Endothelial cell of umbilical vein (primary cell): ENCODE data around the gene IDNK. TPM values are rescaled to one million over a fixed set of nuclear protein-coding genes. Genes with fewer than 3 reads are reported as not detected.

Source experiments
- BruUV-seq: library from RNA; stranded (reverse); fragments of 400-500 nt; replicated peaks from 2 replicates; lab custom pipeline; 2021; lab: Mats Ljungman, UMichigan
- CTCF ChIA-PET: fragments of 300-600, 350-600 bp; sonication (Branson Sonifier 250); formaldehyde crosslinking; loops from one replicate; lab custom pipeline; 2021; ENCODE audit warnings: antibody characterized with exemption, inconsistent platforms; lab: Charles Lee
- POLR2A ChIA-PET: fragments of 300-600, 350-600 bp; sonication (Branson Sonifier 250); formaldehyde crosslinking; loops from one replicate; lab custom pipeline; 2021; ENCODE audit warnings: antibody characterized with exemption, inconsistent platforms; lab: Charles Lee
- DNase-seq: peaks from one replicate; pipeline ENCODE4 v3.0.0-alpha.2; 2011; ENCODE audit warnings: low read depth, low spot score
- FAIRE-seq: peaks from 2 replicates; lab custom pipeline; 2011; peaks lifted over from hg19 to GRCh38; lab: Jason Lieb, UNC
- H2AFZ ChIP-seq: 2 replicates; pipeline ENCODE4 v1.6.0; 2012; ENCODE audit warnings: low read depth, low read length, control low read depth, inconsistent platforms
- H3K27ac ChIP-seq: 2 replicates; pipeline ENCODE4 v1.5.1; 2011; ENCODE audit warnings: low read depth, mild to moderate bottlenecking, control low read depth, low read length, moderate library complexity; ENCODE audit not compliant: insufficient read depth
- H3K27me3 ChIP-seq, 2 experiments: 2 replicates each; pipeline versions ENCODE4 v1.6.0 to v1.6.1; 2011; ENCODE audit warnings: low read length in 2 of 2, mixed read lengths in 1 of 2; ENCODE audit not compliant: control insufficient read depth in 2 of 2, insufficient read depth in 2 of 2
- H3K36me3 ChIP-seq, 2 experiments: 2 replicates in 1 of 2; 3 replicates in 1 of 2; pipeline ENCODE4 v1.5.1; 2011; ENCODE audit warnings: low read length in 2 of 2, mild to moderate bottlenecking in 1 of 2, moderate library complexity in 1 of 2; ENCODE audit not compliant: control insufficient read depth in 2 of 2, insufficient read depth in 2 of 2; ENCODE audit errors: extremely low read depth in 1 of 2
- H3K4me1 ChIP-seq: 3 replicates; pipeline ENCODE4 v1.5.1; 2011; ENCODE audit warnings: mild to moderate bottlenecking, low read length; ENCODE audit not compliant: control insufficient read depth, insufficient read depth; ENCODE audit errors: extremely low read depth
- H3K4me2 ChIP-seq: 2 replicates; pipeline ENCODE4 v1.6.1; 2011; ENCODE audit warnings: low read length, control low read depth, mixed read lengths; ENCODE audit not compliant: insufficient read depth
- H3K4me3 ChIP-seq, 3 experiments: fragments of 200-600 bp in 1 of 3; sonication (generic), shearing (Covaris generic) in 1 of 3; replicated peaks in 1 of 3; 2 replicates each; pipeline ENCODE4 v1.5.1; 2011 to 2016; ENCODE audit warnings: control low read depth in 3 of 3, low read length in 3 of 3, mild to moderate bottlenecking in 2 of 3, inconsistent platforms in 1 of 3, low read depth in 1 of 3, moderate library complexity in 1 of 3; ENCODE audit not compliant: insufficient read depth in 1 of 3
- H3K79me2 ChIP-seq: 2 replicates; pipeline ENCODE4 v1.6.0; 2012; ENCODE audit warnings: low read length, inconsistent platforms; ENCODE audit not compliant: control insufficient read depth, insufficient read depth
- H3K9ac ChIP-seq: replicated peaks from 2 replicates; pipeline ENCODE3; 2011; ENCODE audit warnings: low read length, control low read depth; ENCODE audit not compliant: insufficient read depth; ENCODE audit errors: extremely low read depth
- H3K9me1 ChIP-seq: replicated peaks from 3 replicates; pipeline ENCODE4 v1.6.0; 2011; ENCODE audit warnings: mild to moderate bottlenecking, low read length; ENCODE audit not compliant: control insufficient read depth, insufficient read depth; ENCODE audit errors: extremely low read depth
- H3K9me3 ChIP-seq: replicated peaks from 2 replicates; pipeline ENCODE4 v1.5.1; 2012; ENCODE audit warnings: low read length, inconsistent platforms; ENCODE audit not compliant: control insufficient read depth, insufficient read depth
- H4K20me1 ChIP-seq: replicated peaks from 2 replicates; pipeline ENCODE3; 2011; ENCODE audit warnings: mild to moderate bottlenecking, low read length; ENCODE audit not compliant: control insufficient read depth, insufficient read depth; ENCODE audit errors: extremely low read depth
- EZH2 ChIP-seq: IDR thresholded peaks from 2 replicates; pipeline ENCODE4 v1.6.1; 2012; ENCODE audit warnings: borderline replicate concordance, low read depth, mild to moderate bottlenecking, moderate library complexity, low read length, inconsistent platforms; ENCODE audit not compliant: severe bottlenecking
- FOS ChIP-seq: IDR thresholded peaks from 2 replicates; pipeline ENCODE4 v1.6.1; 2011; ENCODE audit warnings: mild to moderate bottlenecking, low read length, moderate library complexity, borderline replicate concordance; ENCODE audit not compliant: insufficient read depth
- GATA2 ChIP-seq: IDR thresholded peaks from 2 replicates; pipeline ENCODE4 v1.7.0; 2011; ENCODE audit warnings: low read depth, mild to moderate bottlenecking, moderate library complexity, mixed read lengths, low read length; ENCODE audit not compliant: insufficient read length, insufficient read depth
- JUN ChIP-seq: IDR thresholded peaks from 2 replicates; pipeline ENCODE4 v1.6.1; 2011; ENCODE audit warnings: borderline replicate concordance, low read depth; ENCODE audit not compliant: insufficient read length, insufficient read depth
- MYC ChIP-seq: IDR thresholded peaks from one replicate; pipeline ENCODE4 v1.6.1; 2011; ENCODE audit warnings: mild to moderate bottlenecking, low read depth, low read length
- POLR2A ChIP-seq: IDR thresholded peaks from 2 replicates; pipeline ENCODE4 v1.6.1; 2012; ENCODE audit warnings: low read depth, mild to moderate bottlenecking, control low read depth, low read length
- POLR2AphosphoS5 ChIP-seq: IDR thresholded peaks from 2 replicates; pipeline ENCODE4 v1.6.1; 2012; ENCODE audit warnings: low read depth, mild to moderate bottlenecking, control low read depth, low read length, moderate library complexity; ENCODE audit not compliant: insufficient read depth
- dilution Hi-C: fragments of 300-500 bp; cut with MboI; formaldehyde crosslinking; loops from one replicate; pipeline ENCODE4 v1.15.0; 2019; ENCODE audit warnings: low sequenced_read_pairs; ENCODE audit not compliant: extremely low pct_ligation_motif_present
- intact Hi-C: fragments of 100-400 bp; cut with micrococcal nuclease; formaldehyde crosslinking; loops from one replicate; pipeline ENCODE4 v1.10.0; 2022
- polyA plus RNA-seq, 4 experiments: library from polyadenylated mRNA; depleted of rRNA in 3 of 4; stranded (reverse) in 3 of 4; unstranded in 1 of 4; fragments of >200 nt; gene quantifications; 2 replicates each; pipeline versions ENCODE4 v1.2.1 to v1.2.3, GENCODE V29; 2011 to 2012; ENCODE audit warnings: missing spikeins in 1 of 4
- total RNA-seq: library from RNA; stranded (reverse); gene quantifications from 2 replicates; pipeline ENCODE4 v1.2.3, GENCODE V29; 2021
- TF ChIP-seq, protein P1 (sequence below), 2 donors: IDR thresholded peaks; 1 replicate in 1 of 2; 2 replicates in 1 of 2; pipeline ENCODE4 v1.5.1; 2011; ENCODE audit warnings: low read length in 2 of 2, mild to moderate bottlenecking in 2 of 2, moderate library complexity in 2 of 2, control low read depth in 1 of 2, inconsistent platforms in 1 of 2, low read depth in 1 of 2; ENCODE audit not compliant: insufficient read depth in 1 of 2; ENCODE audit errors: extremely low read depth in 1 of 2
- TF ChIP-seq, protein P2 (sequence below): IDR thresholded peaks from 2 replicates; pipeline ENCODE4 v1.6.1; 2011; ENCODE audit not compliant: insufficient read depth, insufficient read length

The IDNK gene
- total and polyA plus RNA-seq, 2 donors (not counting 3 experiments of a cell fraction or from before 2014, with no cell fraction given), result 2.7 to 4.5 TPM

DNA sequence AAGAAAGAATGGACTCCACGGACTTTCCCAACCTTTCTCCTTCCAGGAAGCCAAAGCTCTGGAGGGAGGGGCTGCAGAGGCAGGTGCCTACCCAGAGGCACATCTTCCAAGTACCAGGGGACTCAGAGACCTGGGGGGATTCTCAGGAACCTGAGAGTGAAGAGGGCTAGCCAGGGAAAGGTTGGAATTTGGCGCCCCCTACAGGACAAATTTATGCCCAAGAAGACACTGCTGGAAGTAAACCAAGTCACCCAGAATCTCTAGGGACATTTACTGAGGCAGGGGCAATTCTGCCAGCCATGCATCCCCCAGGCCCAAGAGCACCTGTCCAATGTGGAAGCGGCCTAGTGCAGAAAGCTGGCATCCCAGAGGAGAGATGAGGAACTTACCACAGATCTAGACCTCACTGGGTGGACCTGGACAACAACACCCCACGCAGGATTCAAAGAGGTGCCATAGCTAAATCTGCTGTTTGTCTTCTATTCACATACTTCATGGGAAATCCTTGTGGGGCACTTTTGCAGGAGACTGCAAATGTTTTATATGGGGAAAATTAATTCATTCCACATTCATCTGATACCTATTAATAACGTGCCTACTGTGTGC is 25.9 kb upstream of the IDNK start:
- H3K9me3 ChIP-seq, result no peaks in the 10 kb centered on the region
- H3K27me3 ChIP-seq, result no peaks in the 10 kb centered on the region
- dilution Hi-C loops (no loop called here), intact Hi-C loops (loop anchor here (1.0 kb wide), 3 partner anchors 263 to 398 kb away; no protein-coding TSS in a partner anchor)
- H3K4me2 ChIP-seq, result no peak overlapping the region
- no peaks in the 10 kb centered on the region for H4K20me1 ChIP-seq
- H3K9ac ChIP-seq, result no peak overlapping the region
- DNase-seq (peak; percentile 31), FAIRE-seq (peak; percentile 73)
- H3K27ac ChIP-seq, result no peak overlapping the region
- H3K4me3 ChIP-seq, result no peak overlapping the region
- TF ChIP-seq FOS, result no peak
- TF ChIP-seq, protein P1, sequence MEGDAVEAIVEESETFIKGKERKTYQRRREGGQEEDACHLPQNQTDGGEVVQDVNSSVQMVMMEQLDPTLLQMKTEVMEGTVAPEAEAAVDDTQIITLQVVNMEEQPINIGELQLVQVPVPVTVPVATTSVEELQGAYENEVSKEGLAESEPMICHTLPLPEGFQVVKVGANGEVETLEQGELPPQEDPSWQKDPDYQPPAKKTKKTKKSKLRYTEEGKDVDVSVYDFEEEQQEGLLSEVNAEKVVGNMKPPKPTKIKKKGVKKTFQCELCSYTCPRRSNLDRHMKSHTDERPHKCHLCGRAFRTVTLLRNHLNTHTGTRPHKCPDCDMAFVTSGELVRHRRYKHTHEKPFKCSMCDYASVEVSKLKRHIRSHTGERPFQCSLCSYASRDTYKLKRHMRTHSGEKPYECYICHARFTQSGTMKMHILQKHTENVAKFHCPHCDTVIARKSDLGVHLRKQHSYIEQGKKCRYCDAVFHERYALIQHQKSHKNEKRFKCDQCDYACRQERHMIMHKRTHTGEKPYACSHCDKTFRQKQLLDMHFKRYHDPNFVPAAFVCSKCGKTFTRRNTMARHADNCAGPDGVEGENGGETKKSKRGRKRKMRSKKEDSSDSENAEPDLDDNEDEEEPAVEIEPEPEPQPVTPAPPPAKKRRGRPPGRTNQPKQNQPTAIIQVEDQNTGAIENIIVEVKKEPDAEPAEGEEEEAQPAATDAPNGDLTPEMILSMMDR (IDR thresholded peaks at IDR 0.05; ENCODE audit: extremely low read depth in 1 of 2, insufficient read depth in 1 of 2, low read depth in 1 of 2, low read length in 2 of 2), result peak; percentile 70 to 72
- H2AFZ ChIP-seq, result no peak overlapping the region
- H3K36me3 ChIP-seq, result no peaks in the 10 kb centered on the region
- H3K4me1 ChIP-seq, result no peaks in the 10 kb centered on the region
- no peaks in the 10 kb centered on the region for H3K9me1 ChIP-seq
- CTCF ChIA-PET, result interaction anchor here (1.2 to 3.1 kb wide), 3 partner anchors 263 to 398 kb away, joined by 6 to 23 read pairs (median 11); no protein-coding TSS in a partner anchor
- no TSS peak for BruUV-seq
- H3K79me2 ChIP-seq, result no peaks in the 10 kb centered on the region
- POLR2A ChIA-PET, result no interaction called here

DNA sequence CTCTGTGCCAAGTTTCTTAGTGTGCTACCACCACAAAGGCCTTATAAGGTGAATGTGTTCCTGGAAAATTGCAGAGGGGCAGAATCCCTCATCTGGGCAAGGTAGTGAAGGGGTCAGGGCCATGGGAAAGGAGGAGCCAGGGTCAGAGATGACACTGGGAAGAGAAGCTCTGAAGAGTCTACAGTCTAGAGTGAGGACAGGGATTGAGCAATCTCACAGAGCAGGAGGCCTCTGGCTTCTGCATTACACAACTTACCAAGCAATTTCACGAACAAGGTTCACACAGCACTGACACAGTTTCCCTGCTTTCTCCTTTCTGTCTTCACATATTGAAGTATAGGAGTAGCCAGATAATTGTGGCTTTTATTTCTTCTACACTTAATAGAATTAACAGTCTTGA is 24.5 kb upstream of the IDNK start:
- Histone ChIP-seq H3K4me2 (no peak overlapping the region), H3K9me1 (no peaks in the 10 kb centered on the region), H2AFZ (no peak overlapping the region), H3K4me3 (no peak overlapping the region), H3K79me2 (no peaks in the 10 kb centered on the region), H4K20me1 (no peaks in the 10 kb centered on the region), H3K27me3 (no peaks in the 10 kb centered on the region), H3K36me3 (no peaks in the 10 kb centered on the region), H3K4me1 (no peaks in the 10 kb centered on the region), H3K9ac (no peak overlapping the region), H3K27ac (no peak overlapping the region), H3K9me3 (no peaks in the 10 kb centered on the region)
- TF ChIP-seq POLR2A (no peak), EZH2 (no peak), FOS (no peak), POLR2AphosphoS5 (no peak), MYC (no peak), JUN (no peak), GATA2 (no peak)
- TF ChIP-seq, protein P2, sequence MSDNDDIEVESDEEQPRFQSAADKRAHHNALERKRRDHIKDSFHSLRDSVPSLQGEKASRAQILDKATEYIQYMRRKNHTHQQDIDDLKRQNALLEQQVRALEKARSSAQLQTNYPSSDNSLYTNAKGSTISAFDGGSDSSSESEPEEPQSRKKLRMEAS, result no peak
- TF ChIP-seq, protein P1 (IDR thresholded peaks at IDR 0.05; ENCODE audit: extremely low read depth in 1 of 2, insufficient read depth in 1 of 2, low read depth in 1 of 2, low read length in 2 of 2), result no peak
- no TSS peak for BruUV-seq
- DNase-seq, result no peak
- FAIRE-seq, result no peak
- POLR2A ChIA-PET, result no interaction called here
- dilution Hi-C loops (no loop called here), intact Hi-C loops (no loop called here)
- CTCF ChIA-PET, result interaction anchor here (1.0 kb wide), 1 partner anchor 264 kb away, joined by 3 read pairs; no protein-coding TSS in a partner anchor
